DND-41 (cell line): Measurements from ENCODE around the gene TNFSF12.
A peak's percentile ranks its signal among the peaks of the same experiment; 100 is the strongest.

Experiments used
- ATAC-seq: fragments of 200-7000 bp; cut with Tn5 transposase; 3 replicates; pipeline ENCODE4 v1.9.1; 2021; ENCODE audit warnings: low read depth; ENCODE audit not compliant: insufficient read depth
- DNase-seq: peaks from one replicate; pipeline ENCODE4 v3.0.0-alpha.2; 2020
- H2AFZ ChIP-seq: 2 replicates; pipeline ENCODE4 v1.6.0; 2012; ENCODE audit warnings: low read depth, low read length
- H3K27ac ChIP-seq: 2 replicates; pipeline ENCODE4 v1.5.1; 2012; ENCODE audit warnings: low read length, inconsistent platforms
- H3K27me3 ChIP-seq: fragments of 200-600 bp; sonication (generic); 2 replicates; pipeline ENCODE4 v1.6.0; 2012; ENCODE audit warnings: low read length, mild to moderate bottlenecking, inconsistent platforms; ENCODE audit not compliant: insufficient read depth, poor library complexity
- H3K36me3 ChIP-seq: 2 replicates; pipeline ENCODE4 v1.5.1; 2012; ENCODE audit warnings: low read length, inconsistent platforms; ENCODE audit not compliant: insufficient read depth
- H3K4me1 ChIP-seq: 2 replicates; pipeline ENCODE4 v1.5.1; 2012; ENCODE audit warnings: mild to moderate bottlenecking, low read length; ENCODE audit not compliant: insufficient read depth
- H3K4me2 ChIP-seq: 2 replicates; pipeline ENCODE4 v1.6.0; 2012; ENCODE audit warnings: mild to moderate bottlenecking, moderate library complexity, low read length, inconsistent platforms; ENCODE audit not compliant: insufficient read depth
- H3K4me3 ChIP-seq, 2 experiments: fragments of 200-600 bp in 1 of 2; shearing (Covaris generic) in 1 of 2; 2 replicates each; pipeline ENCODE4 v1.5.1; 2012 to 2016; ENCODE audit warnings: inconsistent platforms in 2 of 2, low read length in 2 of 2, mild to moderate bottlenecking in 2 of 2, low read depth in 1 of 2, moderate library complexity in 1 of 2
- H3K79me2 ChIP-seq: 2 replicates; pipeline ENCODE4 v1.6.0; 2012; ENCODE audit warnings: low read length, inconsistent platforms; ENCODE audit not compliant: insufficient read depth
- H3K9ac ChIP-seq: 2 replicates; pipeline ENCODE4 v1.6.0; 2012; ENCODE audit warnings: low read depth, mild to moderate bottlenecking, inconsistent platforms, low read length, moderate library complexity
- H3K9me3 ChIP-seq: 2 replicates; pipeline ENCODE4 v1.5.1; 2012; ENCODE audit warnings: low read length, moderate library complexity, mild to moderate bottlenecking, inconsistent platforms; ENCODE audit not compliant: insufficient read depth, severe bottlenecking
- H4K20me1 ChIP-seq: 2 replicates; pipeline ENCODE4 v1.6.0; 2012; ENCODE audit warnings: low read length; ENCODE audit not compliant: insufficient read depth
- CTCF ChIP-seq: IDR thresholded peaks from 2 replicates; pipeline ENCODE4 v1.5.1; 2012; ENCODE audit warnings: borderline replicate concordance, low read length, moderate library complexity, mild to moderate bottlenecking; ENCODE audit not compliant: poor library complexity, severe bottlenecking; ENCODE audit errors: extremely low read depth
- EZH2 ChIP-seq: IDR thresholded peaks from 3 replicates; pipeline ENCODE4 v1.6.1; 2012; ENCODE audit warnings: borderline replicate concordance, low read depth, mild to moderate bottlenecking, moderate library complexity, low read length, inconsistent platforms; ENCODE audit not compliant: severe bottlenecking

Gene TNFSF12

GRCh38 chr17:7552621-7553051, 3.8 kb downstream of the TNFSF12 start:
- Histone ChIP-seq H2AFZ (peak overlapping the region; percentile 65), H3K27me3 (peaks cover 5% of the 10 kb centered on the region), H3K9me3 (no peaks in the 10 kb centered on the region), H4K20me1 (no peaks in the 10 kb centered on the region), H3K36me3 (no peaks in the 10 kb centered on the region), H3K79me2 (no peaks in the 10 kb centered on the region), H3K9ac (peak overlapping the region; percentile 46), H3K27ac (peak overlapping the region; percentile 75), H3K4me2 (peak overlapping the region; percentile 38), H3K4me3 (peak overlapping the region in 1 of 2 experiments; percentile 11; a peak in 1 of 4 replicates), H3K4me1 (peaks cover 53% of the 10 kb centered on the region)
- TF ChIP-seq EZH2 (no peak), CTCF (no peak)
- DNase-seq (peak; percentile 82), ATAC-seq (peak; percentile 84)

DNA sequence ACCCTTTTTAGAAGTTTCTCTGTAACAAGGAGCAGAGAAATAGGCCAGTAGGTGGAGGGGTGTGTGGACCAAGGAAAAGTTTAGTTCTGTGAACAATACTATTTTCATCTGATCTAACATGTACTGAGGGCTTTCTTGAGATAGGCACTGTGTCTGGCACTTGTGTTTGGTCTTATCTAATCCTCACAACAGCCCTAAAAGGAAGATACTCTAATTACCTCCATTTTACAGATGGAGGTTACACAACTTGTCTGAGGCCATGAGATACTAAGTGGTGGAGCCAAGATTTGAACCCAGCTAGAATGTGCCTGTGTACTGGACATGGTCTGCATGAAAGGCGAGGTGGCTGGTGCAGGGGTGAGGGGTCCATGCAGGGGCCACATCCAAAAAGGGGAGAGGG, 4.5 kb downstream of the TNFSF12 start:
- DNase-seq = no peak
- peaks cover 49% of the 10 kb centered on the region for H3K4me1 ChIP-seq
- TF ChIP-seq EZH2 (no peak), CTCF (no peak)

GRCh38 chr17:7555320-7555948, 6.6 kb downstream of the TNFSF12 start:
- H3K4me2 ChIP-seq = no peak overlapping the region
- TF ChIP-seq CTCF = peak; percentile 28
- TF ChIP-seq EZH2 = no peak

More for the DNA sequence above, 4.5 kb downstream of the TNFSF12 start:
- no peaks in the 10 kb centered on the region for H3K79me2 ChIP-seq
- peak overlapping the region; percentile 75 for H3K27ac ChIP-seq
- H3K9ac ChIP-seq = peak overlapping the region; percentile 46
- H2AFZ ChIP-seq = peak overlapping the region; percentile 59
- H3K9me3 ChIP-seq = no peaks in the 10 kb centered on the region
- H3K4me3 ChIP-seq = peak overlapping the region in 1 of 2 experiments; percentile 15; a peak in 1 of 4 replicates
- no peaks in the 10 kb centered on the region for H3K36me3 ChIP-seq
- ATAC-seq = no peak
- H3K27me3 ChIP-seq = peaks cover 3% of the 10 kb centered on the region
- peak overlapping the region; percentile 38 for H3K4me2 ChIP-seq
- no peaks in the 10 kb centered on the region for H4K20me1 ChIP-seq

More at GRCh38 chr17:7555320-7555948, 6.6 kb downstream of the TNFSF12 start:
- ATAC-seq = no peak
- Histone ChIP-seq H4K20me1 (no peaks in the 10 kb centered on the region), H3K36me3 (no peaks in the 10 kb centered on the region), H2AFZ (no peak overlapping the region), H3K79me2 (0 out of 2 replicates have a peak, but pooled peaks cover 1% of the 10 kb centered on the region), H3K4me1 (peaks cover 46% of the 10 kb centered on the region), H3K9ac (no peak overlapping the region), H3K4me3 (no peak overlapping the region), H3K9me3 (no peaks in the 10 kb centered on the region), H3K27ac (no peak overlapping the region), H3K27me3 (no peaks in the 10 kb centered on the region)
- DNase-seq = no peak
